GM23338 (cell line): ENCODE data around the gene GRID1. TPM values are rescaled to one million over a fixed set of nuclear protein-coding genes. Genes with fewer than 3 reads are reported as not detected.

Experiments used
- ATAC-seq: fragments of 200-7000 bp; cut with Tn5 transposase; 3 replicates; pipeline ENCODE4 v1.9.1; 2020
- DNase-seq: peaks from one replicate; pipeline ENCODE4 v3.0.0-alpha.2; 2015; ENCODE audit warnings: low spot score
- H2AFZ ChIP-seq: fragments of 200-600 bp; sonication (generic); 2 replicates; pipeline ENCODE4 v1.8.0; 2016; ENCODE audit warnings: antibody characterized with exemption, mild to moderate bottlenecking, moderate library complexity
- H3F3A ChIP-seq: fragments of 200-600 bp; sonication (generic); replicated peaks from 2 replicates; pipeline ENCODE4 v1.8.0; 2017; ENCODE audit warnings: antibody characterized with exemption, mixed run types, low read depth
- H3K27ac ChIP-seq: fragments of 200-600 bp; sonication (generic); 2 replicates; pipeline ENCODE4 v1.6.1; 2016; ENCODE audit warnings: low read depth
- H3K27me3 ChIP-seq: fragments of 200-600 bp; sonication (generic); 2 replicates; pipeline ENCODE4 v1.8.0; 2016; ENCODE audit warnings: mild to moderate bottlenecking, mixed run types, moderate library complexity; ENCODE audit not compliant: insufficient read depth
- H3K36me3 ChIP-seq: fragments of 200-600 bp; sonication (generic); 2 replicates; pipeline ENCODE4 v1.8.0; 2016; ENCODE audit warnings: mild to moderate bottlenecking; ENCODE audit not compliant: insufficient read depth
- H3K4me1 ChIP-seq: fragments of 200-600 bp; sonication (generic); 2 replicates; pipeline ENCODE4 v1.8.0; 2016; ENCODE audit warnings: mild to moderate bottlenecking, moderate library complexity; ENCODE audit not compliant: insufficient read depth
- H3K4me2 ChIP-seq: fragments of 200-600 bp; sonication (generic); 2 replicates; pipeline ENCODE4 v1.7.1; 2017; ENCODE audit warnings: mixed run types
- H3K4me3 ChIP-seq: fragments of 200-600 bp; sonication (generic); 2 replicates; pipeline ENCODE4 v1.6.1; 2016; ENCODE audit warnings: mixed run types
- H3K79me2 ChIP-seq: fragments of 200-600 bp; sonication (generic); replicated peaks from 2 replicates; pipeline ENCODE4 v1.8.0; 2017; ENCODE audit warnings: mild to moderate bottlenecking; ENCODE audit not compliant: insufficient read depth
- H3K9me2 ChIP-seq: fragments of 200-600 bp; sonication (generic); 2 replicates; pipeline ENCODE4 v1.8.0; 2017; ENCODE audit not compliant: insufficient read depth
- H4K20me1 ChIP-seq: fragments of 200-600 bp; sonication (generic); replicated peaks from 2 replicates; pipeline ENCODE4 v1.8.0; 2017; ENCODE audit warnings: mild to moderate bottlenecking; ENCODE audit not compliant: insufficient read depth
- H3K27ac Mint-ChIP-seq: 2 replicates; pipeline ENCODE4 v1.8.0; 2020; ENCODE audit warnings: inconsistent platforms, mild to moderate bottlenecking, moderate library complexity, mixed read lengths
- H3K27me3 Mint-ChIP-seq: 3 replicates; pipeline ENCODE4 v1.8.0; 2022; ENCODE audit warnings: low read depth, mild to moderate bottlenecking, moderate library complexity, mixed read lengths, inconsistent platforms; ENCODE audit not compliant: insufficient read depth, poor library complexity
- H3K36me3 Mint-ChIP-seq: 3 replicates; pipeline ENCODE4 v1.8.0; 2021; ENCODE audit warnings: low read depth, mild to moderate bottlenecking, inconsistent platforms, moderate library complexity, mixed read lengths
- H3K4me1 Mint-ChIP-seq: 3 replicates; pipeline ENCODE4 v1.8.0; 2020; ENCODE audit warnings: mild to moderate bottlenecking, inconsistent platforms, mixed read lengths
- H3K4me3 Mint-ChIP-seq: 3 replicates; pipeline ENCODE4 v1.8.0; 2021; ENCODE audit warnings: moderate library complexity, mild to moderate bottlenecking, inconsistent platforms, mixed read lengths
- H3K9me3 Mint-ChIP-seq: 3 replicates; pipeline ENCODE4 v1.8.0; 2020; ENCODE audit warnings: moderate library complexity, mild to moderate bottlenecking, inconsistent platforms, mixed read lengths
- CREB1 ChIP-seq: fragments of 250-450 bp; sonication (Bioruptor Pico); IDR thresholded peaks from 2 replicates; pipeline ENCODE4 v1.5.0; 2020; ENCODE audit warnings: low read depth, mild to moderate bottlenecking, moderate library complexity
- ETS1 ChIP-seq: IDR thresholded peaks from 2 replicates; pipeline ENCODE4 v1.6.1; 2016; ENCODE audit warnings: antibody characterized with exemption
- EZH2phosphoT487 ChIP-seq: fragments of 200-600 bp; sonication (generic); IDR thresholded peaks from one replicate; pipeline ENCODE4 v1.8.1; 2018; ENCODE audit warnings: antibody characterized with exemption; ENCODE audit not compliant: unreplicated experiment
- NANOG ChIP-seq: IDR thresholded peaks from 2 replicates; pipeline ENCODE4 v1.6.1; 2016; ENCODE audit warnings: antibody characterized with exemption, borderline replicate concordance
- STAT1 ChIP-seq: IDR thresholded peaks from one replicate; pipeline ENCODE4 v1.6.1; 2016; ENCODE audit warnings: antibody characterized with exemption; ENCODE audit not compliant: unreplicated experiment
- ZNF331 ChIP-seq: fragments of 250-450 bp; sonication (Bioruptor Pico); IDR thresholded peaks from 2 replicates; pipeline ENCODE4 v1.5.0; 2020; ENCODE audit warnings: low read depth, mild to moderate bottlenecking, moderate library complexity
- ZNF462 ChIP-seq: fragments of 250-450 bp; sonication (Bioruptor Pico); IDR thresholded peaks from 2 replicates; pipeline ENCODE4 v1.5.0; 2020; ENCODE audit warnings: mild to moderate bottlenecking, moderate library complexity
- polyA plus RNA-seq: library from polyadenylated mRNA; unstranded; fragments of >200 nt; fragmentation: Nextera tagmentation; extraction: Ambion mirVana; gene quantifications from 2 replicates; pipeline ENCODE4 v1.2.1, GENCODE V29; 2016
- total RNA-seq: library from RNA; depleted of rRNA; stranded (reverse); fragments of >200 nt; shearing (Covaris generic); gene quantifications from 2 replicates; pipeline ENCODE4 v1.2.3, GENCODE V29; 2014

Gene GRID1
- total and polyA plus RNA-seq, 2 experiments from 2014 or later = 0.14 to 0.15 TPM

GRCh38 chr10:86350897-86351296, 15.7 kb downstream of the GRID1 start:
- Histone ChIP-seq H3K4me1 (no peaks in the 10 kb centered on the region), H3F3A (no peaks in the 10 kb centered on the region), H3K27me3 (no peaks in the 10 kb centered on the region), H3K9me2 (no peaks in the 10 kb centered on the region), H2AFZ (no peak overlapping the region), H3K4me3 (no peak overlapping the region), H3K4me2 (no peak overlapping the region), H3K36me3 (no peaks in the 10 kb centered on the region), H3K27ac (no peak overlapping the region), H3K79me2 (no peaks in the 10 kb centered on the region), H4K20me1 (no peaks in the 10 kb centered on the region)
- TF ChIP-seq ZNF462 (CRISPR knock-in tag) (no peak), ZNF331 (CRISPR knock-in tag) (no peak), EZH2phosphoT487 (no peak), ETS1 (no peak), NANOG (no peak), CREB1 (CRISPR knock-in tag) (no peak), STAT1 (no peak)
- peaks cover 15% of the 10 kb centered on the region for H3K27me3 Mint-ChIP-seq
- H3K4me3 Mint-ChIP-seq = no peak overlapping the region
- no peaks in the 10 kb centered on the region for H3K36me3 Mint-ChIP-seq
- no peaks in the 10 kb centered on the region for H3K9me3 Mint-ChIP-seq
- DNase-seq = no peak
- peaks cover 4% of the 10 kb centered on the region; the same call in 1 of the 3 replicates for H3K4me1 Mint-ChIP-seq
- no peak overlapping the region for H3K27ac Mint-ChIP-seq
- ATAC-seq = no peak
